SK-N-SH (cell line): Measurements from ENCODE around the gene PRPF6. TPM values are rescaled to one million over a fixed set of nuclear protein-coding genes. Genes with fewer than 3 reads are reported as not detected.

ENCODE experiments used
- CTCF ChIA-PET: fragments of 300-600, 350-600 bp; formaldehyde crosslinking; extraction: SDS; loops from one replicate; lab custom pipeline; 2021; lab: Yijun Ruan, JAX
- POLR2A ChIA-PET: fragments of 350-600 bp; sonication (Branson Sonifier 250); formaldehyde crosslinking; extraction: SDS; loops from one replicate; lab custom pipeline; 2020; ENCODE audit warnings: antibody characterized with exemption, inconsistent platforms; lab: Yijun Ruan, JAX
- DNase-seq: peaks from one replicate; pipeline ENCODE4 v3.0.0; 2012
- H2AFZ ChIP-seq: fragments of 200-600 bp; sonication (generic); 2 replicates; pipeline ENCODE4 v1.8.1; 2016; ENCODE audit warnings: antibody characterized with exemption, mild to moderate bottlenecking, low read depth
- H3F3A ChIP-seq: fragments of 200-600 bp; sonication (generic); replicated peaks from 2 replicates; pipeline ENCODE3; 2016; ENCODE audit warnings: antibody characterized with exemption, mild to moderate bottlenecking; ENCODE audit not compliant: insufficient read depth
- H3K27ac ChIP-seq, 2 experiments: fragments of 200-500 bp in 1 of 2; fragments of 200-600 bp in 1 of 2; sonication (Bioruptor generic) in 1 of 2; sonication (generic), shearing (Covaris generic) in 1 of 2; 2 replicates each; pipeline versions ENCODE4 v1.5.1 to v1.6.1; 2014 to 2016; ENCODE audit warnings: low read depth in 2 of 2, inconsistent platforms in 1 of 2, low read length in 1 of 2, mild to moderate bottlenecking in 1 of 2, mixed read lengths in 1 of 2
- H3K27me3 ChIP-seq: fragments of 200-600 bp; sonication (generic), shearing (Covaris generic); 2 replicates; pipeline ENCODE4 v1.6.1; 2016; ENCODE audit warnings: mixed run types; ENCODE audit not compliant: insufficient read depth
- H3K36me3 ChIP-seq, 2 experiments: fragments of 200-500 bp in 1 of 2; fragments of 200-600 bp in 1 of 2; sonication (Bioruptor generic) in 1 of 2; sonication (generic) in 1 of 2; replicated peaks in 1 of 2; 2 replicates each; pipeline versions ENCODE3 to v1.5.1; 2014 to 2016; ENCODE audit warnings: low read length in 1 of 2, mild to moderate bottlenecking in 1 of 2; ENCODE audit not compliant: insufficient read depth in 2 of 2, control insufficient read depth in 1 of 2
- H3K4me1 ChIP-seq, 2 experiments: fragments of 200-500 bp in 1 of 2; fragments of 200-600 bp in 1 of 2; sonication (Bioruptor generic) in 1 of 2; sonication (generic), shearing (Covaris generic) in 1 of 2; 2 replicates each; pipeline versions ENCODE4 v1.5.1 to v1.6.1; 2014 to 2016; ENCODE audit warnings: low read depth in 1 of 2, low read length in 1 of 2, mixed run types in 1 of 2; ENCODE audit not compliant: insufficient read depth in 2 of 2, control insufficient read depth in 1 of 2
- H3K4me2 ChIP-seq: fragments of 200-600 bp; sonication (generic), shearing (Covaris generic); 2 replicates; pipeline ENCODE4 v1.6.1; 2017; ENCODE audit warnings: mixed run types
- H3K4me3 ChIP-seq, 2 experiments: fragments of 200-500 bp in 1 of 2; fragments of 200-600 bp in 1 of 2; sonication (Bioruptor generic) in 1 of 2; sonication (generic), shearing (Covaris generic) in 1 of 2; 2 replicates each; pipeline versions ENCODE4 v1.5.1 to v1.8.1; 2014 to 2016; ENCODE audit warnings: low read depth in 2 of 2, inconsistent platforms in 1 of 2, low read length in 1 of 2, mild to moderate bottlenecking in 1 of 2, mixed read lengths in 1 of 2, moderate library complexity in 1 of 2
- H3K79me2 ChIP-seq: fragments of 200-600 bp; sonication (generic); 2 replicates; pipeline ENCODE4 v1.8.1; 2017; ENCODE audit warnings: mild to moderate bottlenecking; ENCODE audit not compliant: insufficient read depth
- H3K9ac ChIP-seq: fragments of 200-600 bp; sonication (generic); 2 replicates; pipeline ENCODE4 v1.6.1; 2017; ENCODE audit warnings: mixed run types
- H3K9me2 ChIP-seq: fragments of 200-600 bp; sonication (generic); 2 replicates; pipeline ENCODE4 v1.6.1; 2017; ENCODE audit warnings: mixed run types
- H3K9me3 ChIP-seq: fragments of 200-600 bp; sonication (generic); 2 replicates; pipeline ENCODE4 v1.6.1; 2017; ENCODE audit warnings: mixed run types, mild to moderate bottlenecking, moderate library complexity
- H4K20me1 ChIP-seq: fragments of 200-600 bp; sonication (generic); 2 replicates; pipeline ENCODE4 v1.6.1; 2017; ENCODE audit warnings: mild to moderate bottlenecking, mixed run types; ENCODE audit not compliant: insufficient read depth
- CHD2 ChIP-seq: fragments of 150-350 bp; IDR thresholded peaks from 2 replicates; pipeline ENCODE4 v1.6.1; 2018; ENCODE audit warnings: low read length; ENCODE audit not compliant: partially characterized antibody
- CTCF ChIP-seq: fragments of 200-600 bp; sonication (generic); IDR thresholded peaks from 2 replicates; pipeline ENCODE4 v1.6.1; 2017; ENCODE audit warnings: antibody characterized with exemption, mild to moderate bottlenecking, moderate library complexity
- EZH2phosphoT487 ChIP-seq: fragments of 200-600 bp; sonication (generic); IDR thresholded peaks from 2 replicates; pipeline ENCODE4 v1.6.1; 2017; ENCODE audit warnings: low read depth, mixed run types, mild to moderate bottlenecking, antibody characterized with exemption, moderate library complexity, borderline replicate concordance
- FOSL2 ChIP-seq: IDR thresholded peaks from 2 replicates; pipeline ENCODE4 v1.4.0; 2012; ENCODE audit warnings: low read depth, mild to moderate bottlenecking, moderate library complexity, borderline replicate concordance
- FOXJ3 ChIP-seq: sonication (generic); formaldehyde crosslinking; IDR thresholded peaks from 2 replicates; pipeline ENCODE4 v1.5.1; 2020; ENCODE audit warnings: mild to moderate bottlenecking, missing genetic modification reagents
- GATA2 ChIP-seq: sonication (generic); formaldehyde crosslinking; IDR thresholded peaks from 2 replicates; pipeline ENCODE4 v1.5.0; 2020; ENCODE audit warnings: mild to moderate bottlenecking, missing genetic modification reagents
- IRF3 ChIP-seq: fragments of 150-350 bp; IDR thresholded peaks from 2 replicates; pipeline ENCODE4 v1.6.1; 2016; ENCODE audit warnings: mild to moderate bottlenecking, low read depth, low read length
- JUND ChIP-seq: IDR thresholded peaks from 2 replicates; pipeline ENCODE4 v1.4.0; 2012
- MAX ChIP-seq: IDR thresholded peaks from 2 replicates; pipeline ENCODE4 v1.4.0; 2012; ENCODE audit warnings: low read depth
- MEF2A ChIP-seq: IDR thresholded peaks from 2 replicates; pipeline ENCODE4 v1.4.0; 2012; ENCODE audit warnings: low read depth, borderline replicate concordance
- MXI1 ChIP-seq: IDR thresholded peaks from 2 replicates; pipeline ENCODE4 v1.6.1; 2012; ENCODE audit warnings: mild to moderate bottlenecking, low read depth, low read length, improper control_type of control experiment
- NFIC ChIP-seq: IDR thresholded peaks from 2 replicates; pipeline ENCODE4 v1.4.0; 2012; ENCODE audit warnings: borderline replicate concordance
- SIN3A ChIP-seq: IDR thresholded peaks from 2 replicates; pipeline ENCODE4 v1.6.1; 2012; ENCODE audit warnings: low read depth, mild to moderate bottlenecking, low read length, moderate library complexity, borderline replicate concordance
- TAF1 ChIP-seq: IDR thresholded peaks from 2 replicates; pipeline ENCODE4 v1.6.1; 2012; ENCODE audit warnings: low read depth, mild to moderate bottlenecking, low read length, moderate library complexity, borderline replicate concordance
- TEAD4 ChIP-seq: IDR thresholded peaks from 2 replicates; pipeline ENCODE4 v1.4.0; 2012; ENCODE audit warnings: mild to moderate bottlenecking, borderline replicate concordance; ENCODE audit not compliant: insufficient read depth
- ZBTB33 ChIP-seq: IDR thresholded peaks from 2 replicates; pipeline ENCODE4 v1.4.0; 2012; ENCODE audit warnings: low read depth, borderline replicate concordance
- WGBS: methylation state at CpG from one replicate; pipeline ENCODE4 v1.1.6; 2017; ENCODE audit warnings: low lambda C conversion rate; 5-methylcytosine and 5-hydroxymethylcytosine counted together
- polyA plus RNA-seq, 3 experiments: library from polyadenylated mRNA; depleted of rRNA; stranded (reverse); fragments of >200 nt; gene quantifications; 2 replicates each; pipeline ENCODE4 v1.2.3, GENCODE V29; 2012

PRPF6 gene
- polyA plus RNA-seq, 1 of the 3 experiments (the other 2 are of a cell fraction): 59.1 TPM

GRCh38 chr20:64031822-64032314, 50.9 kb downstream of the PRPF6 start (continued):
- TF ChIP-seq FOSL2: no peak

- CTCF ChIA-PET: interaction anchor here (1.1 kb wide), 1 partner anchor 52 kb away, joined by 3 read pairs; the partner anchor contains the start of gene PRPF6
- no peak for TF ChIP-seq TAF1
- TF ChIP-seq ZBTB33: no peak
- no peak for TF ChIP-seq NFIC
- TF ChIP-seq FOXJ3 (CRISPR knock-in tag): no peak
- TF ChIP-seq MXI1: no peak
- TF ChIP-seq TEAD4: no peak
- TF ChIP-seq EZH2phosphoT487: no peak
These were observed 52.0 kb downstream of the PRPF6 start for GRCh38 chr20:64032706-64033624.

GRCh38 chr20:64033981-64034493, 53.1 kb downstream of the PRPF6 start:
- ChIA-PET POLR2A (no interaction called here), CTCF (interaction anchor here (1.1 kb wide), 2 partner anchors 53 to 60 kb away, joined by 3 to 5 read pairs; partner anchors contain the start of gene PRPF6)
- Histone ChIP-seq H3K4me1 (no peaks in the 10 kb centered on the region; a peak in 1 of 4 replicates), H3K4me3 (no peak overlapping the region), H3K27me3 (no peaks in the 10 kb centered on the region), H2AFZ (no peak overlapping the region), H3K9me2 (no peaks in the 10 kb centered on the region), H3F3A (no peaks in the 10 kb centered on the region), H3K9me3 (no peaks in the 10 kb centered on the region), H3K79me2 (no peaks in the 10 kb centered on the region), H3K36me3 (peaks cover 3 to 46% of the 10 kb centered on the region in 2 experiments), H3K9ac (no peak overlapping the region), H3K27ac (no peak overlapping the region), H3K4me2 (no peak overlapping the region), H4K20me1 (0 out of 2 replicates have a peak, but pooled peaks cover 10% of the 10 kb centered on the region)
- TF ChIP-seq JUND: no peak
- TF ChIP-seq CTCF: no peak
- TF ChIP-seq GATA2 (CRISPR knock-in tag): no peak
- TF ChIP-seq CHD2: no peak
- TF ChIP-seq SIN3A: no peak
- TF ChIP-seq MEF2A: no peak
- no peak for TF ChIP-seq IRF3
- TF ChIP-seq MAX: no peak
- no peak for TF ChIP-seq FOSL2
- TF ChIP-seq MXI1: no peak
- TF ChIP-seq FOXJ3 (CRISPR knock-in tag): no peak
- WGBS: 95% methylated on average over 4 of the region's 11 CpGs
- DNase-seq: no peak

More at GRCh38 chr20:64032706-64033624, 52.0 kb downstream of the PRPF6 start:
- peak; percentile 24 for DNase-seq
- Histone ChIP-seq H3K79me2 (no peaks in the 10 kb centered on the region), H3K4me3 (no peak overlapping the region), H4K20me1 (0 out of 2 replicates have a peak, but pooled peaks cover 10% of the 10 kb centered on the region), H2AFZ (no peak overlapping the region), H3K9me2 (no peaks in the 10 kb centered on the region), H3K27me3 (no peaks in the 10 kb centered on the region), H3F3A (no peaks in the 10 kb centered on the region), H3K4me2 (no peak overlapping the region), H3K36me3 (peaks cover 3 to 50% of the 10 kb centered on the region in 2 experiments), H3K4me1 (peaks cover 0 to 2% of the 10 kb centered on the region in 2 experiments; a peak in 1 of 4 replicates), H3K9ac (no peak overlapping the region), H3K9me3 (no peaks in the 10 kb centered on the region), H3K27ac (no peak overlapping the region)
- WGBS: 89% methylated on average over 22 of the region's 31 CpGs
- POLR2A ChIA-PET: no interaction called here
